HG03354 (cell line): ENCODE data around the gene KRTAP23-1.

Experiments used
- ATAC-seq: cut with Tn5 transposase; IDR thresholded peaks from one replicate; pipeline ENCODE4 v1.9.1; 2021; ENCODE audit warnings: mild to moderate bottlenecking; ENCODE audit not compliant: unreplicated experiment, poor library complexity, severe bottlenecking

The KRTAP23-1 gene

GRCh38 chr21:30320215-30320614 lies 28.2 kb downstream of the KRTAP23-1 start, which contains the start of gene KRTAP26-1:
Gene KRTAP26-1, minus strand, starts transcription at chr21:30320315. Its CDS starts 280 bp downstream, at chr21:30320035.
- no peak for ATAC-seq

DNA sequence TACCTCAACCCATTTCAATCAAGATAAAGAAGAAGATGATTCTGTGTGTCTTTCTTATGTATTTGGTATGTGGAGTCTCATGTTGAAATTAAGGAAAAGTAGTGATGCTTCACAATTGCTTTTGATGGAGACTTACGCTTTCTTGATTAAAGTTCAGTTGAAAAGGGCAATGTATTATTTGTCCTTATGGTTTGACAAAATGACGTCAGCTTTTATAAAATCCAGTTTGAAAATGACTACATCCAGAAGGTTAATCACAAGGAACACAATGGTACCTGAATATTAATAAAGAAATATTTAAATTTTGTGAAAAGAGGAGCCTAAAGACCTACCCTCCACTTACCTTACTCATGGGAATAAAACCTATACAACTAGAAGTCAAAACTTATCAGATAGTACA lies 32.7 kb downstream of the KRTAP23-1 start:
- ATAC-seq: no peak

DNA sequence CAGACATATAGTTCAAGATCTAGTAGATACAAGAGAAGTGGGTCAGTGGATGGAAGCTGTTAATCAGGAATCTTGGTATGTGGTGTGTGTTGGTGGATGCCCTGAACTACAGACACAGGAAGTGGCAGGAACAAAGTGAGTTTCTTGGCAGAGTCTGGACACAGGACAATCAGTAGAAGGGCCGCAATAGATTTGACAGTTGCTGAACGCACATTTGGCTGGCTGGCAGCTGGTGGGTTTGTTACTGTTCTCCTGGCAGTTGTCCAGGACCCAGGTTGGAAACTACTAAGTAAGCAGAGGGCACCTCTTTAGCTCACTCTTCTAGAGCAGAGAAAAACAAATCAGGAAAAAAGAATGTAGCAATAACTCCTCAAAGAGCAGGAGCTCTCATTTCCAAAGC lies 41.5 kb downstream of the KRTAP23-1 start:
- no peak for ATAC-seq

DNA sequence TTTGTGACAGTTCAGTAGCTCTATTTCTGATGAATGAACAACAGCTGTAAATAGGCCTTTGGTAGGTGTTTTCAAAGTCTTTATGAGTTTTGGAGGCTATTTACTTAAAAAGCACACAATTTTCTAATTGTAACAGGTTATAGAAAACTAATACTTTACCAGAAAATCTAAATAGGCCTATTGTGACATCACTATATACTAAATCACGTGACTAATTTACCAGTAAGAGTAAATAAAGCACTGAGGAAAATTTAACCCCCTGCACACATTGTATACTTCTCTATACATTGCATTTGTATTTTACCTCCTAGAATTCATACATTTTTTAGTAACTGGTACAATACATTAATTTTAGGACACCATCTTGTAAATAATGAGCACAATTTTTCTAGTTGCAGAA lies 43.3 kb downstream of the KRTAP23-1 start:
- ATAC-seq: no peak
